Activated CD4-positive, alpha-beta T cell treated with anti-CD3 and anti-CD28 coated beads, Interleukin-2, amount 10 ng/mL, durations not matched to agents 7 days and 5 days (primary cell): ENCODE measurements around the gene RALGAPA1. TPM values are rescaled to one million over a fixed set of nuclear protein-coding genes. Genes with fewer than 3 reads are reported as not detected.
"Not testable (repeated sequence)": the region's sequence is repeated elsewhere in the genome, so short reads cannot be mapped to it uniquely, and the experiment has no call there.

Experiments used
- CTCF ChIA-PET: fragments of 350-600 bp; sonication (Branson Sonifier 250); formaldehyde crosslinking; loops from one replicate; lab custom pipeline; 2021; ENCODE audit warnings: antibody characterized with exemption; lab: Charles Lee
- POLR2A ChIA-PET: fragments of 350-600 bp; sonication (Branson Sonifier 250); formaldehyde crosslinking; loops from one replicate; lab custom pipeline; 2021; ENCODE audit warnings: antibody characterized with exemption; lab: Charles Lee
- DNase-seq: peaks from one replicate; pipeline ENCODE4 v3.0.0-alpha.2; 2020
- H3K27ac Mint-ChIP-seq: one replicate; pipeline ENCODE4 v1.8.0; 2021; ENCODE audit warnings: mild to moderate bottlenecking, moderate library complexity, mixed read lengths
- H3K27me3 Mint-ChIP-seq: one replicate; pipeline ENCODE4 v1.8.0; 2021; ENCODE audit warnings: mixed read lengths
- H3K36me3 Mint-ChIP-seq: one replicate; pipeline ENCODE4 v1.8.0; 2021; ENCODE audit warnings: low read depth, mixed read lengths
- H3K4me1 Mint-ChIP-seq: one replicate; pipeline ENCODE4 v1.8.0; 2021; ENCODE audit warnings: mixed read lengths
- H3K4me3 Mint-ChIP-seq: one replicate; pipeline ENCODE4 v1.8.0; 2021; ENCODE audit warnings: mild to moderate bottlenecking, moderate library complexity, mixed read lengths
- H3K9me3 Mint-ChIP-seq: one replicate; pipeline ENCODE4 v1.8.0; 2021; ENCODE audit warnings: mixed read lengths
- total RNA-seq, 2 experiments: library from RNA; stranded (reverse); gene quantifications; one replicate each; pipeline ENCODE4 v1.2.3, GENCODE V29; 2021

Gene RALGAPA1
- total RNA-seq, 2 experiments from 2014 or later: 32.5 to 35.6 TPM

- CTCF ChIA-PET: no interaction called here
- Mint-ChIP-seq H3K4me1 (no peaks in the 10 kb centered on the region), H3K27me3 (no peaks in the 10 kb centered on the region), H3K4me3 (no peak overlapping the region), H3K9me3 (no peaks in the 10 kb centered on the region), H3K27ac (no peak overlapping the region), H3K36me3 (peaks cover 18% of the 10 kb centered on the region)
- POLR2A ChIA-PET: no interaction called here
- DNase-seq: no peak
Observed at GRCh38 chr14:35666429-35667043, 142.6 kb downstream of the RALGAPA1 start.

GRCh38 chr14:35661875-35662274 lies 147.2 kb downstream of the RALGAPA1 start:
- ChIA-PET CTCF (interaction anchor here (0.6 kb wide), 1 partner anchor 223 kb away, joined by 3 read pairs; no protein-coding TSS in a partner anchor), POLR2A (no interaction called here)
- H3K9me3 Mint-ChIP-seq: no peaks in the 10 kb centered on the region
- no peak overlapping the region for H3K27ac Mint-ChIP-seq
- DNase-seq: no peak
- no peaks in the 10 kb centered on the region for H3K27me3 Mint-ChIP-seq
- H3K4me3 Mint-ChIP-seq: no peak overlapping the region
- H3K4me1 Mint-ChIP-seq: no peaks in the 10 kb centered on the region
- peaks cover 9% of the 10 kb centered on the region for H3K36me3 Mint-ChIP-seq

- Mint-ChIP-seq H3K4me1 (peaks cover 2% of the 10 kb centered on the region), H3K36me3 (peaks cover 17% of the 10 kb centered on the region), H3K4me3 (no peak overlapping the region), H3K9me3 (no peaks in the 10 kb centered on the region), H3K27me3 (no peaks in the 10 kb centered on the region), H3K27ac (no peak overlapping the region)
- no peak for DNase-seq
- ChIA-PET CTCF (no interaction called here), POLR2A (no interaction called here)
Observed at GRCh38 chr14:35653045-35653444, 156.1 kb downstream of the RALGAPA1 start.

GRCh38 chr14:35643513-35643912 lies 165.6 kb downstream of the RALGAPA1 start:
- no peaks in the 10 kb centered on the region for H3K4me1 Mint-ChIP-seq
- no peak overlapping the region for H3K27ac Mint-ChIP-seq
- POLR2A ChIA-PET: no interaction called here
- peaks cover 49% of the 10 kb centered on the region for H3K36me3 Mint-ChIP-seq
- peaks cover 20% of the 10 kb centered on the region for H3K9me3 Mint-ChIP-seq
- H3K4me3 Mint-ChIP-seq: no peak overlapping the region
- no peak for DNase-seq
- no peaks in the 10 kb centered on the region for H3K27me3 Mint-ChIP-seq
- CTCF ChIA-PET: no interaction called here

GRCh38 chr14:35637851-35638250 lies 171.2 kb downstream of the RALGAPA1 start:
- no peak overlapping the region for H3K27ac Mint-ChIP-seq
- H3K36me3 Mint-ChIP-seq: peaks cover 52% of the 10 kb centered on the region
- CTCF ChIA-PET: no interaction called here
- H3K4me3 Mint-ChIP-seq: no peak overlapping the region
- H3K9me3 Mint-ChIP-seq: peaks cover 14% of the 10 kb centered on the region
- POLR2A ChIA-PET: no interaction called here
- H3K4me1 Mint-ChIP-seq: no peaks in the 10 kb centered on the region
- no peaks in the 10 kb centered on the region for H3K27me3 Mint-ChIP-seq
- DNase-seq: no peak

- Mint-ChIP-seq H3K4me3 (no peak overlapping the region), H3K27ac (no peak overlapping the region), H3K9me3 (peaks cover 11% of the 10 kb centered on the region), H3K4me1 (no peaks in the 10 kb centered on the region), H3K27me3 (no peaks in the 10 kb centered on the region), H3K36me3 (peaks cover 46% of the 10 kb centered on the region)
- POLR2A ChIA-PET: no interaction called here
- CTCF ChIA-PET: no interaction called here
- no peak for DNase-seq
Observed at GRCh38 chr14:35637269-35637668, 171.8 kb downstream of the RALGAPA1 start.

- POLR2A ChIA-PET: interaction anchor here (0.6 kb wide), 1 partner anchor 333 kb away, joined by 4 read pairs; no protein-coding TSS in a partner anchor
- H3K4me3 Mint-ChIP-seq: no peak overlapping the region
- H3K9me3 Mint-ChIP-seq: peaks cover 1% of the 10 kb centered on the region
- no peak for DNase-seq
- no peaks in the 10 kb centered on the region for H3K27me3 Mint-ChIP-seq
- no peak overlapping the region for H3K27ac Mint-ChIP-seq
- H3K4me1 Mint-ChIP-seq: no peaks in the 10 kb centered on the region
- CTCF ChIA-PET: interaction anchor here (0.6 kb wide), 1 partner anchor 127 kb away, joined by 4 read pairs; no protein-coding TSS in a partner anchor
- peaks cover 24% of the 10 kb centered on the region for H3K36me3 Mint-ChIP-seq
Observed at GRCh38 chr14:35632676-35633075, 176.4 kb downstream of the RALGAPA1 start.

- CTCF ChIA-PET: no interaction called here
- no peaks in the 10 kb centered on the region for H3K4me1 Mint-ChIP-seq
- POLR2A ChIA-PET: interaction anchor here (0.6 kb wide), 1 partner anchor 332 kb away, joined by 4 read pairs; no protein-coding TSS in a partner anchor
Observed at GRCh38 chr14:35632271-35632670, 176.8 kb downstream of the RALGAPA1 start.

GRCh38 chr14:35631071-35631805 lies 177.9 kb downstream of the RALGAPA1 start:
- Mint-ChIP-seq H3K4me1 (no peaks in the 10 kb centered on the region), H3K27ac (no peak overlapping the region), H3K27me3 (no peaks in the 10 kb centered on the region), H3K9me3 (no peaks in the 10 kb centered on the region), H3K4me3 (no peak overlapping the region), H3K36me3 (peaks cover 14% of the 10 kb centered on the region)
- CTCF ChIA-PET: no interaction called here
- POLR2A ChIA-PET: no interaction called here
- DNase-seq: no peak

More at GRCh38 chr14:35632271-35632670, 176.8 kb downstream of the RALGAPA1 start:
- Mint-ChIP-seq H3K9me3 (no peaks in the 10 kb centered on the region), H3K27ac (no peak overlapping the region), H3K27me3 (no peaks in the 10 kb centered on the region), H3K36me3 (peaks cover 20% of the 10 kb centered on the region), H3K4me3 (no peak overlapping the region)
- DNase-seq: no peak

GRCh38 chr14:35628989-35629388 lies 180.1 kb downstream of the RALGAPA1 start:
- Mint-ChIP-seq H3K4me3 (no peak overlapping the region), H3K27me3 (no peaks in the 10 kb centered on the region), H3K4me1 (no peaks in the 10 kb centered on the region), H3K27ac (no peak overlapping the region), H3K9me3 (no peaks in the 10 kb centered on the region), H3K36me3 (peaks cover 11% of the 10 kb centered on the region)
- no peak for DNase-seq
- ChIA-PET CTCF (no interaction called here), POLR2A (no interaction called here)

- H3K27ac Mint-ChIP-seq, H3K4me1 Mint-ChIP-seq, H3K4me3 Mint-ChIP-seq, POLR2A ChIA-PET, H3K27me3 Mint-ChIP-seq, H3K9me3 Mint-ChIP-seq, DNase-seq: not testable (repeated sequence)
- CTCF ChIA-PET: interaction anchor here (1.0 kb wide), 1 partner anchor 15 kb away, joined by 3 read pairs; no protein-coding TSS in a partner anchor
- peaks cover 19% of the 10 kb centered on the region for H3K36me3 Mint-ChIP-seq
Observed at GRCh38 chr14:35626947-35627346, 182.1 kb downstream of the RALGAPA1 start.

- H3K4me1 Mint-ChIP-seq, H3K27ac Mint-ChIP-seq, POLR2A ChIA-PET, H3K4me3 Mint-ChIP-seq, DNase-seq, H3K27me3 Mint-ChIP-seq, CTCF ChIA-PET: not testable (repeated sequence)
- peaks cover 11% of the 10 kb centered on the region for H3K9me3 Mint-ChIP-seq
- peaks cover 42% of the 10 kb centered on the region for H3K36me3 Mint-ChIP-seq
Observed at GRCh38 chr14:35621996-35622395, 187.1 kb downstream of the RALGAPA1 start.

- POLR2A ChIA-PET, H3K27me3 Mint-ChIP-seq, H3K4me3 Mint-ChIP-seq, H3K27ac Mint-ChIP-seq, CTCF ChIA-PET, DNase-seq, H3K4me1 Mint-ChIP-seq: not testable (repeated sequence)
- peaks cover 11% of the 10 kb centered on the region for H3K9me3 Mint-ChIP-seq
- H3K36me3 Mint-ChIP-seq: peaks cover 48% of the 10 kb centered on the region
Observed at GRCh38 chr14:35619998-35620397, 189.1 kb downstream of the RALGAPA1 start.
